Transverse colon (tissue), 4 donors: Measurements from ENCODE around the gene USP46.

ENCODE experiments used
- CTCF ChIP-seq, 5 experiments: fragments of 200-600 bp in 3 of 5; fragments of 450-650 bp in 2 of 5; sonication (generic) in 3 of 5; IDR thresholded peaks; 1 replicate in 2 of 5; 2 replicates in 3 of 5; pipeline ENCODE4 v1.5.1; 2016 to 2017; ENCODE audit warnings: antibody characterized with exemption in 5 of 5, inconsistent platforms in 3 of 5, mild to moderate bottlenecking in 2 of 5, moderate library complexity in 1 of 5
- POLR2AphosphoS5 ChIP-seq, 3 donors: sonication (generic); formaldehyde crosslinking; IDR thresholded peaks; one replicate each; pipeline ENCODE4 v1.6.1; 2016; ENCODE audit warnings: antibody characterized with exemption in 3 of 3

- TF ChIP-seq POLR2AphosphoS5 (IDR thresholded peaks at IDR 0.05) (peak in 2 of 3 donors; percentile 57 to 74), CTCF (IDR thresholded peaks at IDR 0.05) (peak; percentile 86 to 93 (median 89))
Observed at GRCh38 chr4:52545099-52546069, 113.7 kb downstream of the USP46 start.
